Measurements from ENCODE around the gene SUSD4. TPM values are rescaled to one million over a fixed set of nuclear protein-coding genes. Genes with fewer than 3 reads are reported as not detected.

Gene SUSD4
- total and polyA plus RNA-seq, 8 donors = 2.0 to 29.2 (median 25.0) TPM

GRCh38 chr1:223337174-223337869 is 26.7 kb downstream of the SUSD4 start:
- Histone ChIP-seq H3K27ac (no peak overlapping the region), H3K4me1 (no peaks in the 10 kb centered on the region), H3K36me3 (no peaks in the 10 kb centered on the region), H3K4me3 (no peak overlapping the region), H3K9me3 (no peaks in the 10 kb centered on the region), H3K27me3 (no peaks in the 10 kb centered on the region)
- intact Hi-C loops (cut with DNase I) = no loop called here
- DNase-seq (no peak), ATAC-seq (no peak)
- no peak for TF ChIP-seq CTCF (IDR thresholded peaks at IDR 0.05)

GRCh38 chr1:223334156-223334555 is 29.8 kb downstream of the SUSD4 start:
- Histone ChIP-seq H3K4me3 (no peak overlapping the region), H3K27me3 (no peaks in the 10 kb centered on the region), H3K36me3 (no peaks in the 10 kb centered on the region), H3K4me1 (no peaks in the 10 kb centered on the region), H3K9me3 (no peaks in the 10 kb centered on the region), H3K27ac (no peak overlapping the region)
- ATAC-seq (no peak), DNase-seq (no peak)
- intact Hi-C loops (cut with DNase I) = no loop called here
- no peak for TF ChIP-seq CTCF (IDR thresholded peaks at IDR 0.05)

GRCh38 chr1:223332997-223333396 is 31.0 kb downstream of the SUSD4 start:
- ATAC-seq = no peak
- H3K27ac ChIP-seq = no peak overlapping the region
- no peak for TF ChIP-seq CTCF (IDR thresholded peaks at IDR 0.05)
- no peak overlapping the region for H3K4me3 ChIP-seq
- no peaks in the 10 kb centered on the region for H3K4me1 ChIP-seq
- intact Hi-C loops (cut with DNase I) = no loop called here
- DNase-seq = no peak
- H3K9me3 ChIP-seq = no peaks in the 10 kb centered on the region
- H3K27me3 ChIP-seq = no peaks in the 10 kb centered on the region
- no peaks in the 10 kb centered on the region for H3K36me3 ChIP-seq

GRCh38 chr1:223331929-223332328 is 32.0 kb downstream of the SUSD4 start:
- Histone ChIP-seq H3K27me3 (no peaks in the 10 kb centered on the region), H3K4me3 (no peak overlapping the region), H3K27ac (no peak overlapping the region), H3K9me3 (no peaks in the 10 kb centered on the region), H3K36me3 (no peaks in the 10 kb centered on the region), H3K4me1 (no peaks in the 10 kb centered on the region)
- intact Hi-C loops (cut with DNase I) = no loop called here
- DNase-seq (no peak), ATAC-seq (peak; percentile 66)
- no peak for TF ChIP-seq CTCF (IDR thresholded peaks at IDR 0.05)

GRCh38 chr1:223331301-223331700 is 32.7 kb downstream of the SUSD4 start:
- intact Hi-C loops (cut with DNase I) = no loop called here
- DNase-seq = no peak

More at GRCh38 chr1:223331301-223331700, 32.7 kb downstream of the SUSD4 start:
- no peaks in the 10 kb centered on the region for H3K27me3 ChIP-seq
- ATAC-seq = no peak
- H3K4me3 ChIP-seq = no peak overlapping the region
- no peaks in the 10 kb centered on the region for H3K36me3 ChIP-seq
- TF ChIP-seq CTCF (IDR thresholded peaks at IDR 0.05) = no peak
- H3K4me1 ChIP-seq = no peaks in the 10 kb centered on the region
- no peak overlapping the region for H3K27ac ChIP-seq
- no peaks in the 10 kb centered on the region for H3K9me3 ChIP-seq

All from left lung (tissue), 10 donors.